H9 (cell line): ENCODE results near the gene PHACTR4. TPM values are rescaled to one million over a fixed set of nuclear protein-coding genes. Genes with fewer than 3 reads are reported as not detected.

ENCODE experiments used
- DNase-seq: peaks from one replicate; pipeline ENCODE4 v3.0.0-alpha.2; 2017
- H2AFZ ChIP-seq: one replicate; pipeline ENCODE4 v1.6.1; 2013; ENCODE audit warnings: mild to moderate bottlenecking, low read length, control low read depth, moderate library complexity
- H2AK5ac ChIP-seq: 2 replicates; pipeline ENCODE4 v1.6.1; 2013; ENCODE audit warnings: low read length, control low read depth, mixed read lengths; ENCODE audit not compliant: insufficient read length
- H2BK120ac ChIP-seq: one replicate; pipeline ENCODE4 v1.6.1; 2013; ENCODE audit warnings: low read depth, mild to moderate bottlenecking, low read length, control low read depth, inconsistent platforms; ENCODE audit not compliant: poor library complexity, severe bottlenecking
- H2BK12ac ChIP-seq: 2 replicates; pipeline ENCODE4 v1.6.1; 2013; ENCODE audit warnings: low read length, control low read depth, mixed read lengths, low read depth; ENCODE audit not compliant: insufficient read length
- H2BK15ac ChIP-seq: 2 replicates; pipeline ENCODE4 v1.6.1; 2013; ENCODE audit warnings: low read depth, low read length, control low read depth
- H2BK20ac ChIP-seq: one replicate; pipeline ENCODE4 v1.6.1; 2013; ENCODE audit warnings: low read depth, mild to moderate bottlenecking, low read length, control low read depth, inconsistent platforms; ENCODE audit not compliant: poor library complexity, severe bottlenecking
- H2BK5ac ChIP-seq: 2 replicates; pipeline ENCODE4 v1.6.1; 2013; ENCODE audit warnings: low read length, control low read depth, mixed read lengths; ENCODE audit not compliant: insufficient read length
- H3K14ac ChIP-seq: 2 replicates; pipeline ENCODE4 v1.6.1; 2013; ENCODE audit warnings: low read length, control low read depth; ENCODE audit not compliant: insufficient read depth
- H3K18ac ChIP-seq: 2 replicates; pipeline ENCODE4 v1.6.1; 2013; ENCODE audit warnings: low read depth, mild to moderate bottlenecking, mixed read lengths, low read length, control low read depth; ENCODE audit not compliant: insufficient read length
- H3K23ac ChIP-seq: 2 replicates; pipeline ENCODE4 v1.6.1; 2013; ENCODE audit warnings: low read length, control low read depth, mixed read lengths, low read depth; ENCODE audit not compliant: insufficient read length
- H3K23me2 ChIP-seq: 2 replicates; pipeline ENCODE4 v1.6.1; 2013; ENCODE audit warnings: low read depth, mild to moderate bottlenecking, mixed read lengths, low read length, control low read depth; ENCODE audit not compliant: insufficient read length, poor library complexity, severe bottlenecking
- H3K27ac ChIP-seq: 2 replicates; pipeline ENCODE4 v1.5.1; 2013; ENCODE audit warnings: low read length, control low read depth, mixed read lengths, low read depth; ENCODE audit not compliant: insufficient read length
- H3K27me3 ChIP-seq: 2 replicates; pipeline ENCODE4 v1.6.1; 2013; ENCODE audit warnings: low read length, control low read depth, inconsistent platforms; ENCODE audit not compliant: insufficient read depth
- H3K4ac ChIP-seq: 2 replicates; pipeline ENCODE4 v1.6.1; 2013; ENCODE audit warnings: low read depth, mild to moderate bottlenecking, control low read depth, inconsistent platforms, low read length, moderate library complexity
- H3K4me1 ChIP-seq: 2 replicates; pipeline ENCODE4 v1.6.1; 2013; ENCODE audit warnings: low read length, control low read depth, inconsistent platforms; ENCODE audit not compliant: insufficient read depth
- H3K4me2 ChIP-seq: 2 replicates; pipeline ENCODE4 v1.6.1; 2013; ENCODE audit warnings: low read length, control low read depth, mixed read lengths; ENCODE audit not compliant: insufficient read length, insufficient read depth
- H3K56ac ChIP-seq: 2 replicates; pipeline ENCODE4 v1.6.1; 2013; ENCODE audit warnings: low read depth, mild to moderate bottlenecking, mixed read lengths, low read length, control low read depth; ENCODE audit not compliant: insufficient read length
- H3K79me1 ChIP-seq: 2 replicates; pipeline ENCODE4 v1.6.1; 2013; ENCODE audit warnings: low read depth, mild to moderate bottlenecking, moderate library complexity, low read length, control low read depth, inconsistent platforms; ENCODE audit not compliant: insufficient read depth, poor library complexity, severe bottlenecking
- H3K79me2 ChIP-seq: 2 replicates; pipeline ENCODE4 v1.6.1; 2013; ENCODE audit warnings: low read length, control low read depth, inconsistent platforms; ENCODE audit not compliant: insufficient read depth
- H3K9ac ChIP-seq: 2 replicates; pipeline ENCODE4 v1.6.1; 2013; ENCODE audit warnings: low read length, control low read depth, mixed read lengths; ENCODE audit not compliant: insufficient read length; ENCODE audit errors: extremely low read depth
- H3K9me3 ChIP-seq: one replicate; pipeline ENCODE4 v1.6.1; 2013; ENCODE audit warnings: low read depth, low read length, inconsistent platforms; ENCODE audit not compliant: control insufficient read depth
- H3T11ph ChIP-seq: one replicate; pipeline ENCODE4 v1.6.1; 2013; ENCODE audit warnings: mild to moderate bottlenecking, low read length, control low read depth, inconsistent platforms
- H4K20me1 ChIP-seq: one replicate; pipeline ENCODE4 v1.6.1; 2013; ENCODE audit not compliant: control insufficient read depth, insufficient read length, insufficient read depth
- H4K5ac ChIP-seq: 2 replicates; pipeline ENCODE4 v1.6.1; 2013; ENCODE audit warnings: low read depth, mild to moderate bottlenecking, mixed read lengths, low read length, control low read depth; ENCODE audit not compliant: insufficient read length
- H4K8ac ChIP-seq: replicated peaks from 2 replicates; pipeline ENCODE4 v1.6.1; 2013; ENCODE audit warnings: low read length, control low read depth, mixed read lengths, low read depth; ENCODE audit not compliant: insufficient read length
- H4K91ac ChIP-seq: 2 replicates; pipeline ENCODE4 v1.6.1; 2013; ENCODE audit warnings: low read depth, mild to moderate bottlenecking, moderate library complexity, mixed read lengths, low read length, control low read depth; ENCODE audit not compliant: insufficient read length
- H3K27ac Mint-ChIP-seq, 3 experiments: 2 replicates in 2 of 3; 3 replicates in 1 of 3; pipeline ENCODE4 v1.8.0; 2020 to 2021; ENCODE audit warnings: mixed read lengths in 3 of 3, mild to moderate bottlenecking in 1 of 3, moderate library complexity in 1 of 3
- H3K27me3 Mint-ChIP-seq: 2 replicates; pipeline ENCODE4 v1.8.0; 2021; ENCODE audit warnings: low read depth, mild to moderate bottlenecking, moderate library complexity, mixed read lengths
- H3K36me3 Mint-ChIP-seq, 3 experiments: 2 replicates in 2 of 3; 3 replicates in 1 of 3; pipeline ENCODE4 v1.8.0; 2020 to 2021; ENCODE audit warnings: low read depth in 3 of 3, mixed read lengths in 3 of 3; ENCODE audit not compliant: insufficient read depth in 1 of 3
- H3K4me1 Mint-ChIP-seq, 2 experiments: 2 replicates each; pipeline ENCODE4 v1.8.0; 2020; ENCODE audit warnings: mixed read lengths in 2 of 2
- H3K4me3 Mint-ChIP-seq, 2 experiments: 2 replicates in 1 of 2; 3 replicates in 1 of 2; pipeline ENCODE4 v1.8.0; 2020 to 2021; ENCODE audit warnings: mild to moderate bottlenecking in 2 of 2, mixed read lengths in 2 of 2, moderate library complexity in 1 of 2
- H3K9me3 Mint-ChIP-seq, 2 experiments: 2 replicates in 1 of 2; 3 replicates in 1 of 2; pipeline ENCODE4 v1.8.0; 2020; ENCODE audit warnings: mild to moderate bottlenecking in 2 of 2, mixed read lengths in 2 of 2, moderate library complexity in 1 of 2
- CTCF ChIP-seq: fragments of 200-600 bp; sonication (generic); conservative IDR thresholded peaks from 3 replicates; pipeline ENCODE4 v1.8.0; 2021; ENCODE audit warnings: antibody characterized with exemption, mild to moderate bottlenecking
- WGBS: extraction: QIAGEN DNeasy Blood & Tissue Kit; methylation state at CpG from one replicate; pipeline ENCODE4 v1.1.7; 2013; ENCODE audit warnings: missing lambda C conversion rate, low lambda C conversion rate, mixed read lengths; ENCODE audit not compliant: insufficient read length; ENCODE audit errors: extremely low coverage; 5-methylcytosine and 5-hydroxymethylcytosine counted together
- total RNA-seq: library from RNA; stranded (reverse); gene quantifications from 2 replicates; pipeline ENCODE4 v1.2.1, GENCODE V29; 2021

Gene PHACTR4
- total RNA-seq, 1 experiment from 2014 or later: 54.0 TPM

GRCh38 chr1:28359592-28360239, 9.8 kb upstream of the PHACTR4 start:
- peak; percentile 62 for DNase-seq
- H3K27ac Mint-ChIP-seq: no peak overlapping the region
- H3K9me3 Mint-ChIP-seq: no peaks in the 10 kb centered on the region
- Histone ChIP-seq H4K8ac (no peak overlapping the region), H3K56ac (no peak overlapping the region), H2BK15ac (no peak overlapping the region), H3K79me2 (no peaks in the 10 kb centered on the region), H2BK12ac (no peak overlapping the region), H3K9ac (no peak overlapping the region), H2AFZ (no peak overlapping the region), H3K18ac (no peak overlapping the region), H3K79me1 (no peaks in the 10 kb centered on the region), H4K91ac (no peak overlapping the region), H3K4me2 (no peak overlapping the region), H3K23ac (no peak overlapping the region), H3K23me2 (no peaks in the 10 kb centered on the region), H3T11ph (no peak overlapping the region), H2BK120ac (no peak overlapping the region), H3K27me3 (no peaks in the 10 kb centered on the region), H3K27ac (no peak overlapping the region), H2BK20ac (no peak overlapping the region), H3K4me1 (no peaks in the 10 kb centered on the region), H4K5ac (no peak overlapping the region), H3K14ac (no peak overlapping the region), H2AK5ac (no peak overlapping the region), H2BK5ac (no peak overlapping the region), H3K9me3 (no peaks in the 10 kb centered on the region), H4K20me1 (no peaks in the 10 kb centered on the region), H3K4ac (no peak overlapping the region)
- 0 out of 4 replicates have a peak, but pooled peaks cover 0 to 3% of the 10 kb centered on the region in 2 experiments for H3K4me1 Mint-ChIP-seq
- H3K4me3 Mint-ChIP-seq: no peak overlapping the region
- H3K27me3 Mint-ChIP-seq: no peaks in the 10 kb centered on the region
- WGBS: no CpG with 5 or more reads among the region's 7 CpGs
- no peaks in the 10 kb centered on the region for H3K36me3 Mint-ChIP-seq
- peak; percentile 78 for TF ChIP-seq CTCF
